Measurements from ENCODE around the gene MRPL14. TPM values are rescaled to one million over a fixed set of nuclear protein-coding genes. Genes with fewer than 3 reads are reported as not detected.

The MRPL14 gene
- total and polyA plus RNA-seq, 2 experiments from 2014 or later: 62.6 to 191 TPM

- Histone ChIP-seq H2AFZ (no peak overlapping the region), H3K4me2 (no peak overlapping the region), H3K27me3 (ENCODE audit: insufficient read depth) (peaks cover 6% of the 10 kb centered on the region), H3K4me3 (no peak overlapping the region), H3K27ac (ENCODE audit: low read depth) (no peak overlapping the region), H3K4me1 (ENCODE audit: insufficient read depth) (peaks cover 9% of the 10 kb centered on the region), H3K9me2 (ENCODE audit: insufficient read depth) (no peaks in the 10 kb centered on the region), H3K79me2 (replicated peaks; ENCODE audit: insufficient read depth) (no peaks in the 10 kb centered on the region), H4K20me1 (replicated peaks; ENCODE audit: insufficient read depth) (no peaks in the 10 kb centered on the region), H3K36me3 (ENCODE audit: insufficient read depth) (no peaks in the 10 kb centered on the region), H3F3A (replicated peaks; ENCODE audit: low read depth) (no peaks in the 10 kb centered on the region)
- ATAC-seq (no peak), DNase-seq (ENCODE audit: low spot score) (no peak)
- no peak for TF ChIP-seq EZH2 (IDR thresholded peaks at IDR 0.05; ENCODE audit: low read depth, unreplicated experiment)
- no peak for TF ChIP-seq POLR2AphosphoS5 (IDR thresholded peaks at IDR 0.05; ENCODE audit: low read depth)
- TF ChIP-seq JUNB (IDR thresholded peaks at IDR 0.05; ENCODE audit: unreplicated experiment): no peak
- TF ChIP-seq ETS1 (IDR thresholded peaks at IDR 0.05): no peak
- TF ChIP-seq ZNF462 (CRISPR knock-in tag; IDR thresholded peaks at IDR 0.05): no peak
- TF ChIP-seq NANOG (IDR thresholded peaks at IDR 0.05; ENCODE audit: borderline replicate concordance): no peak
- TF ChIP-seq ZNF331 (CRISPR knock-in tag; IDR thresholded peaks at IDR 0.05; ENCODE audit: low read depth): no peak
- no peak for TF ChIP-seq STAT1 (IDR thresholded peaks at IDR 0.05; ENCODE audit: unreplicated experiment)
- no peak for TF ChIP-seq CREB1 (CRISPR knock-in tag; IDR thresholded peaks at IDR 0.05; ENCODE audit: low read depth)
- no peak for TF ChIP-seq EZH2phosphoT487 (IDR thresholded peaks at IDR 0.05; ENCODE audit: unreplicated experiment)
- TF ChIP-seq CTCF (conservative IDR thresholded peaks at IDR 0.05; ENCODE audit: low read depth in 2 of 2): no peak
- no peak for TF ChIP-seq REST (IDR thresholded peaks at IDR 0.05; ENCODE audit: unreplicated experiment)
- no peak for TF ChIP-seq ZNF114 (CRISPR knock-in tag; IDR thresholded peaks at IDR 0.05)
- Mint-ChIP-seq H3K4me3 (no peak overlapping the region), H3K27ac (no peak overlapping the region), H3K27me3 (ENCODE audit: insufficient read depth, low read depth, poor library complexity) (peaks cover 9% of the 10 kb centered on the region), H3K4me1 (peaks cover 5% of the 10 kb centered on the region), H3K9me3 (no peaks in the 10 kb centered on the region), H3K36me3 (ENCODE audit: low read depth) (no peaks in the 10 kb centered on the region)
Observed at GRCh38 chr6:44079672-44080071, 47.6 kb downstream of the MRPL14 start.

All from GM23338 (cell line).